Hepatocyte (in vitro differentiated cells): ENCODE results near the gene CMTM8. TPM values are rescaled to one million over a fixed set of nuclear protein-coding genes. Genes with fewer than 3 reads are reported as not detected.

Experiments used
- DNase-seq: peaks from one replicate; pipeline ENCODE4 v3.0.0-alpha.2; 2016; ENCODE audit warnings: low spot score
- H2AFZ ChIP-seq: fragments of 200-600 bp; sonication (generic); 2 replicates; pipeline ENCODE4 v1.6.0; 2016; ENCODE audit warnings: antibody characterized with exemption, mild to moderate bottlenecking
- H3K27ac ChIP-seq: fragments of 200-600 bp; sonication (generic); 2 replicates; pipeline ENCODE4 v1.5.1; 2016; ENCODE audit warnings: mild to moderate bottlenecking
- H3K27me3 ChIP-seq: fragments of 200-600 bp; sonication (generic); 2 replicates; pipeline ENCODE4 v1.6.1; 2016
- H3K36me3 ChIP-seq: fragments of 200-600 bp; sonication (generic); replicated peaks from 2 replicates; pipeline ENCODE4 v1.5.1; 2016; ENCODE audit warnings: low read depth; ENCODE audit not compliant: insufficient read depth
- H3K4me1 ChIP-seq: fragments of 200-600 bp; sonication (generic); 2 replicates; pipeline ENCODE4 v1.5.1; 2016; ENCODE audit warnings: mild to moderate bottlenecking, moderate library complexity; ENCODE audit not compliant: insufficient read depth
- H3K4me2 ChIP-seq: fragments of 200-600 bp; sonication (generic); 2 replicates; pipeline ENCODE4 v1.6.0; 2016
- H3K4me3 ChIP-seq: fragments of 200-600 bp; sonication (generic); 2 replicates; pipeline ENCODE4 v1.5.1; 2016; ENCODE audit warnings: mild to moderate bottlenecking
- H3K79me2 ChIP-seq: fragments of 200-600 bp; sonication (generic); 2 replicates; pipeline ENCODE4 v1.6.0; 2017; ENCODE audit warnings: mild to moderate bottlenecking
- H3K9me2 ChIP-seq: fragments of 200-600 bp; sonication (generic); replicated peaks from 2 replicates; pipeline ENCODE4 v1.6.0; 2017; ENCODE audit warnings: mild to moderate bottlenecking; ENCODE audit not compliant: insufficient read depth
- H3K9me3 ChIP-seq: fragments of 200-600 bp; sonication (generic); 2 replicates; pipeline ENCODE4 v1.5.1; 2016; ENCODE audit warnings: low read depth, mild to moderate bottlenecking
- H4K20me1 ChIP-seq: fragments of 200-600 bp; sonication (generic); 2 replicates; pipeline ENCODE4 v1.6.0; 2016; ENCODE audit warnings: mild to moderate bottlenecking; ENCODE audit not compliant: insufficient read depth, poor library complexity, severe bottlenecking
- EZH2 ChIP-seq: fragments of 200-600 bp; sonication (generic); IDR thresholded peaks from 2 replicates; pipeline ENCODE4 v1.6.1; 2016; ENCODE audit warnings: antibody characterized with exemption, mild to moderate bottlenecking, borderline replicate concordance
- EZH2phosphoT487 ChIP-seq: fragments of 200-600 bp; sonication (generic); IDR thresholded peaks from one replicate; pipeline ENCODE4 v1.6.1; 2018; ENCODE audit warnings: antibody characterized with exemption, mild to moderate bottlenecking, low read depth, moderate library complexity; ENCODE audit not compliant: unreplicated experiment, severe bottlenecking
- WGBS: methylation state at CpG from one replicate; pipeline ENCODE4 v1.1.6; 2016; ENCODE audit warnings: low lambda C conversion rate; ENCODE audit errors: missing lambda C conversion rate; 5-methylcytosine and 5-hydroxymethylcytosine counted together
- polyA plus RNA-seq: library from polyadenylated mRNA; unstranded; fragments of >200 nt; fragmentation: Nextera tagmentation; extraction: Ambion mirVana; gene quantifications from 2 replicates; pipeline ENCODE4 v1.2.1, GENCODE V29; 2016
- total RNA-seq: library from RNA; depleted of rRNA; stranded (reverse); fragments of >200 nt; gene quantifications from 2 replicates; pipeline ENCODE4 v1.2.3, GENCODE V29; 2014
- TF ChIP-seq, protein P1 (sequence below): fragments of 200-600 bp; sonication (generic); IDR thresholded peaks from 2 replicates; pipeline ENCODE4 v1.5.1; 2016; ENCODE audit warnings: antibody characterized with exemption, mild to moderate bottlenecking; ENCODE audit not compliant: poor library complexity

The CMTM8 gene
- total and polyA plus RNA-seq, 2 experiments from 2014 or later = 20.7 to 34.1 TPM

DNA sequence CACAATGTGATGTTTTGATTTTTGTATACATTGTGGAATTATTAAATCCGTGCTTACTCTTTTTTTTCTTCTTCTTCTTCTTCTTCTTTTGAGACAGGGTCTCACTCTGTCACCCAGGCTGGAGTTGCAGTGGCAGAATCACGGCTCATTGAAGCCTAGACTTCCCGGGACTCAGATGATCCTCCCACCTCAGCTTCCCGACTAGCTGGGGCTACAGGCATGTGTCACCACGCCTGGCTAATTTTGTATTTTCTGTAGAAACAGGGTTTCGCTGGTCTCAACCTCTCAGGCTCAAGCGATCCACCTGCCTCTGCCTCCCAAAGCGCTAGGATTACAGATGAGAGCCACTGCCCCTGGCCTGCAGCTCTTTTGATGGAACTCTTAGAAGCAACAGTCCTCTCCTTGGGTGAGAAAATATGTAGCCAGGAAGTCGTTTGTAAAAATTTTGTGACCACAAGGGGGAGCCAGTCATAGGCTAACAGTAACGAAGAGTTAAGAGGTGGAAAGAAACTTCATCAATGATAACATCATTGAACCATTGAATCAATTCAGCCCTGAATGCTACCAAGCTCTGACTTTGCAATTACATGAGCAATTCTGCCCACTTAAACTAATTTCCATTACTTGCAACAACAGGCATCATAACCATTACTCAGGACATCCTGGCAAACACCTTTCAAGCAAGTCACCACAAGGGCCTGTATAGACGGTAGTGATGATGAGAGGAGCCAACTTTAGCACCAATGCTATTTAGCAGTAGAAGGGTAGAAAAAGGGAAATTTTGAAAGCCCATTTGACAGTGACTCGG, 136.5 kb downstream of the CMTM8 start:
- no peaks in the 10 kb centered on the region for H3K9me2 ChIP-seq
- H3K4me1 ChIP-seq = no peaks in the 10 kb centered on the region
- no peaks in the 10 kb centered on the region for H3K36me3 ChIP-seq
- no peaks in the 10 kb centered on the region for H3K79me2 ChIP-seq
- peak; percentile 81 for DNase-seq
- WGBS = 57% methylated on average over 12 of the region's 12 CpGs
- TF ChIP-seq, protein P1, sequence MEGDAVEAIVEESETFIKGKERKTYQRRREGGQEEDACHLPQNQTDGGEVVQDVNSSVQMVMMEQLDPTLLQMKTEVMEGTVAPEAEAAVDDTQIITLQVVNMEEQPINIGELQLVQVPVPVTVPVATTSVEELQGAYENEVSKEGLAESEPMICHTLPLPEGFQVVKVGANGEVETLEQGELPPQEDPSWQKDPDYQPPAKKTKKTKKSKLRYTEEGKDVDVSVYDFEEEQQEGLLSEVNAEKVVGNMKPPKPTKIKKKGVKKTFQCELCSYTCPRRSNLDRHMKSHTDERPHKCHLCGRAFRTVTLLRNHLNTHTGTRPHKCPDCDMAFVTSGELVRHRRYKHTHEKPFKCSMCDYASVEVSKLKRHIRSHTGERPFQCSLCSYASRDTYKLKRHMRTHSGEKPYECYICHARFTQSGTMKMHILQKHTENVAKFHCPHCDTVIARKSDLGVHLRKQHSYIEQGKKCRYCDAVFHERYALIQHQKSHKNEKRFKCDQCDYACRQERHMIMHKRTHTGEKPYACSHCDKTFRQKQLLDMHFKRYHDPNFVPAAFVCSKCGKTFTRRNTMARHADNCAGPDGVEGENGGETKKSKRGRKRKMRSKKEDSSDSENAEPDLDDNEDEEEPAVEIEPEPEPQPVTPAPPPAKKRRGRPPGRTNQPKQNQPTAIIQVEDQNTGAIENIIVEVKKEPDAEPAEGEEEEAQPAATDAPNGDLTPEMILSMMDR = peak; percentile 64
- no peak for TF ChIP-seq EZH2
- no peaks in the 10 kb centered on the region for H3K9me3 ChIP-seq
- no peaks in the 10 kb centered on the region for H3K27me3 ChIP-seq
- no peak overlapping the region for H3K4me2 ChIP-seq
- H2AFZ ChIP-seq = no peak overlapping the region
- H3K27ac ChIP-seq = no peak overlapping the region
- no peaks in the 10 kb centered on the region for H4K20me1 ChIP-seq
- no peak overlapping the region for H3K4me3 ChIP-seq

DNA sequence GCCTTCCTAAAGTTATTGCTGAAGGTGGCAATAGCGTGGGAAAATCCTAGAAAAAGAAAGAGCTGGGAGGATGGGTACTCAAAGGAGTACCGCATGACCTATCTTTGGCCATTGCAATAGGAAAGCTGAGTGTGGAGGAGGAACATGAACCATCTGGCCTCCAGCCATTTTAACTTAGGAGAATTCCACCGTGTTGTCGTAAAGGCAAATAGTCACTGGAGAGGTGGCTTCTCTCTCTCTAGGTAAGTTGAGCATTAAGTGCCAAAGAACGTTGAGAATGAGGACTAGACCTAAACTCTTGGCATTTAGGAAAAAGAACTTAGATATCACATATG, 137.1 kb downstream of the CMTM8 start:
- Histone ChIP-seq H3K9me2 (no peaks in the 10 kb centered on the region), H3K4me1 (no peaks in the 10 kb centered on the region), H3K4me3 (no peak overlapping the region), H3K27me3 (no peaks in the 10 kb centered on the region), H3K4me2 (no peak overlapping the region), H3K36me3 (no peaks in the 10 kb centered on the region), H3K27ac (no peak overlapping the region), H3K79me2 (no peaks in the 10 kb centered on the region), H4K20me1 (no peaks in the 10 kb centered on the region), H2AFZ (no peak overlapping the region), H3K9me3 (no peaks in the 10 kb centered on the region)
- WGBS = 95% methylated on average over 5 of the region's 5 CpGs
- TF ChIP-seq, protein P1 = no peak
- TF ChIP-seq EZH2 = no peak
- no peak for TF ChIP-seq EZH2phosphoT487
- no peak for DNase-seq

DNA sequence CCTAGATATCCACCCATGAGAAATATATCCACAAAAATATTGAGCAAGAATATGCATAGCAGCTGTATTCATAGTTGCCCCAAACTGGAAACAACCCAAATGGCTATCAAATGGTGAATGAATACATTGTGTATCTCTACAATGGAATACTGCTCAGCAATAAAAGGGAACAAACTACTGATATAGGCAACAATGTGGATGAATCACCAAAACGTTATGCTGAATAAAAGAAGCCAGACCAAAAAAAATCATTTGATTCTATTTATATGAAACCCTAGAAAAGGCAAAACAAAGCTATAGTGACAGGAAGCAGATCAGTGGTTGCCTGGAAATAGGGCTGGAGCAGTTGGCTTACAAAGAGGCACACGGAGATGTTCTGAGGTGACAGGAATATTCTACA, 137.6 kb downstream of the CMTM8 start:
- Histone ChIP-seq H3K9me2 (no peaks in the 10 kb centered on the region), H3K27ac (no peak overlapping the region), H3K36me3 (no peaks in the 10 kb centered on the region), H3K79me2 (no peaks in the 10 kb centered on the region), H3K4me1 (no peaks in the 10 kb centered on the region), H3K4me2 (no peak overlapping the region), H4K20me1 (no peaks in the 10 kb centered on the region), H3K4me3 (no peak overlapping the region), H2AFZ (no peak overlapping the region), H3K9me3 (no peaks in the 10 kb centered on the region), H3K27me3 (no peaks in the 10 kb centered on the region)
- no peak for DNase-seq
- 86% methylated on average over 2 of the region's 2 CpGs for WGBS
- TF ChIP-seq EZH2 = no peak
- TF ChIP-seq, protein P1 = no peak
- TF ChIP-seq EZH2phosphoT487 = no peak
